ENCODE results near the gene CCR5. TPM values are rescaled to one million over a fixed set of nuclear protein-coding genes. Genes with fewer than 3 reads are reported as not detected.

CCR5 gene
- total RNA-seq, 1 donor from 2014 or later = 0.55 TPM

DNA sequence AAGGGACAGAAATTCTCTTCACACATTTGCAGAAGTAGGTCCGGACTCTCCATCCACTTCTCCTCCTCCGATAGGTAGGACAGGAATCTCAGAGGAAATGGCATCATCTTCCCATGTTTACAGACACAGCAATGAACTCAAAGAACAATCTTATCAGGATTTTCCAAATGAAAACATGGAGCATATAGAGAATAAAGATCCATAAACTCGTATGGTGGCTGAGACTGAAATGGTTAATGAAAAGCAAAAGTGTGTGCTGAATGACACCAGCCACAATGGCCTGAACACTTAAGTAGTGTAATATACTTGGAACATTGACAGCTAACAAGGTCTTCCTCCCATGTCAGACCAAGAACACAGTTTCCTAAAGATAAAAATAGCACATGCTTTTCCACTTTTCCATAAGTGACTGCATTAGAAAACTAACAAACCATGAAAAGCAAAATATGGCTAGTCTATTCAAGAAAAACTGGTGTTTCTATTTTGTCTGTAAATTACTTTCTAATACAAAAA lies 42.1 kb downstream of the CCR5 start:
- no peaks in the 10 kb centered on the region for H3K9me3 Mint-ChIP-seq
- peaks cover 6% of the 10 kb centered on the region for H3K4me1 Mint-ChIP-seq
- H3K27me3 Mint-ChIP-seq = no peaks in the 10 kb centered on the region
- intact Hi-C loops (cut with micrococcal nuclease) = no loop called here
- ChIA-PET POLR2A (no interaction called here), CTCF (no interaction called here)
- no peak overlapping the region for H3K4me3 Mint-ChIP-seq
- no peak for DNase-seq
- peaks cover 3% of the 10 kb centered on the region for H3K36me3 Mint-ChIP-seq (ENCODE audit: low read depth)
- H3K27ac Mint-ChIP-seq = no peak overlapping the region
- no peak for ATAC-seq (ENCODE audit: low read depth)
- no peak for TF ChIP-seq CTCF (IDR thresholded peaks at IDR 0.05)

DNA sequence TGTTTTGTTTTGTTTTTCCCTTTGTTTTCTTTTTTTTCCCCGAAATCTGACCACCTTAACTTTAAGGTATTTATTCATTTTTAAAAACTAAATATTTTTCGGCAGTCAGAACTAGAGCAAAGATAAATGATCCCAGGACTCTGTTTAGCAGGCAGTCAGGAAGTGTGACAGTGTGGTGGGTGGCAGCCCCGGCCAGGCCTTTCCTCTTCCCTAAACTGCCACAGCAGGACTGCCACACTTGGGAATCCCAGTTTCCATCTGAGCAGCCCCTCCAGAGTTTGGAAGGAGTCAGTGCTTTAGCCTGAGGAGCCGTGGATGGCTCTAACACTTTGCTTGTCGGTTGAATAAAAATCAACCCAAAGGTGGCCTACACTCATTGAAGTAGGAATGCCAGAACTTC lies 43.2 kb downstream of the CCR5 start:
- TF ChIP-seq CTCF (IDR thresholded peaks at IDR 0.05) = no peak
- no peak for ATAC-seq (ENCODE audit: low read depth)
- Mint-ChIP-seq H3K36me3 (ENCODE audit: low read depth) (no peaks in the 10 kb centered on the region), H3K4me3 (no peak overlapping the region), H3K27me3 (no peaks in the 10 kb centered on the region), H3K27ac (no peak overlapping the region), H3K9me3 (no peaks in the 10 kb centered on the region), H3K4me1 (peaks cover 2% of the 10 kb centered on the region)
- CTCF ChIA-PET = no interaction called here
- DNase-seq = no peak
- intact Hi-C loops (cut with micrococcal nuclease) = no loop called here
- POLR2A ChIA-PET = no interaction called here

GRCh38 chr3:46414739-46415138 lies 44.0 kb downstream of the CCR5 start:
- H3K36me3 Mint-ChIP-seq (ENCODE audit: low read depth) = no peaks in the 10 kb centered on the region
- intact Hi-C loops (cut with micrococcal nuclease) = no loop called here

GRCh38 chr3:46416125-46416810 lies 45.5 kb downstream of the CCR5 start:
- H3K4me3 Mint-ChIP-seq = no peak overlapping the region
- ChIA-PET CTCF (interaction anchor here (1.6 kb wide), 1 partner anchor 8 kb away, joined by 3 read pairs; no protein-coding TSS in a partner anchor), POLR2A (no interaction called here)
- H3K36me3 Mint-ChIP-seq (ENCODE audit: low read depth) = no peaks in the 10 kb centered on the region
- TF ChIP-seq CTCF (IDR thresholded peaks at IDR 0.05) = no peak
- H3K27ac Mint-ChIP-seq = no peak overlapping the region
- H3K4me1 Mint-ChIP-seq = peaks cover 2% of the 10 kb centered on the region
- DNase-seq = no peak
- no peaks in the 10 kb centered on the region for H3K27me3 Mint-ChIP-seq
- H3K9me3 Mint-ChIP-seq = no peaks in the 10 kb centered on the region
- no peak for ATAC-seq (ENCODE audit: low read depth)
- intact Hi-C loops (cut with micrococcal nuclease) = no loop called here

More at GRCh38 chr3:46414739-46415138, 44.0 kb downstream of the CCR5 start:
- ChIA-PET POLR2A (no interaction called here), CTCF (no interaction called here)
- no peak overlapping the region for H3K27ac Mint-ChIP-seq
- DNase-seq (no peak), ATAC-seq (ENCODE audit: low read depth) (no peak)
- TF ChIP-seq CTCF (IDR thresholded peaks at IDR 0.05) = no peak
- no peak overlapping the region for H3K4me3 Mint-ChIP-seq
- H3K9me3 Mint-ChIP-seq = no peaks in the 10 kb centered on the region
- H3K4me1 Mint-ChIP-seq = peaks cover 2% of the 10 kb centered on the region
- no peaks in the 10 kb centered on the region for H3K27me3 Mint-ChIP-seq

DNA sequence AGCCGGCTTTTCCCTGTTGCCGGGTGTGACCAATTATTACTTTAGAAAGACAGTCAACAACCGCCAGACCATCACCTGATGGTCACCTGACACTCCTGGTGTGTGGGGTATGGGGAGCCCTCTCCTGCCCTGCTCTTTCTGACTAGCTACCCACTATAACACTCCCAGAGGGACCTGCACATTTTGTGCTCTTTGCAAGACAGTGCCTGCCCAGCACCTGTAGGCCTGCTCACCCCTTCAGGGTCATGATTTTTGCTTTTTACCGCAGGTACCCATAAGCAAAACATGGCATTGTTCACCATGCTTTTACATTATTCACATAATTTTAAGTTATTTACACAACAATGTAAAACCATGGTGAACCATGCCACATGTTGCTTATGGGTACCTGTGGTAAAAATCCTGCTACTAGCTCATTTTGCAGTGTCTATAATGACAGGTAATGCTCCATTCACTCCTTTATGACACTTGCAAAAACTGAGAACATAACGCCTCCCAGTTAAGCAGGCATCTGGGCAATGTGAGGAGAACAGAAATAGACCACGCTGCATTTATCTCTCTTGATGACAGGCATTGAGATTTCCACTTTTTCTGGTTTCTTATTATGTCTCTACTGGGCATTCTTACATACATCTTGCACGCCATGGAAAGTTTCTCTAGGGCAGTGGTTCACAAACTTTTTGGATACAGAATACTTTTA lies 46.2 kb downstream of the CCR5 start:
- ATAC-seq (ENCODE audit: low read depth) (no peak), DNase-seq (no peak)
- Mint-ChIP-seq H3K36me3 (ENCODE audit: low read depth) (no peaks in the 10 kb centered on the region), H3K9me3 (no peaks in the 10 kb centered on the region), H3K4me3 (no peak overlapping the region), H3K27me3 (no peaks in the 10 kb centered on the region), H3K27ac (no peak overlapping the region), H3K4me1 (peaks cover 2% of the 10 kb centered on the region)
- POLR2A ChIA-PET = no interaction called here
- TF ChIP-seq CTCF (IDR thresholded peaks at IDR 0.05) = no peak
- intact Hi-C loops (cut with micrococcal nuclease) = no loop called here
- CTCF ChIA-PET = interaction anchor here (1.6 kb wide), 1 partner anchor 9 kb away, joined by 3 read pairs; no protein-coding TSS in a partner anchor
